ENCODE data around the gene FOXA3.
A peak's percentile ranks its signal among the peaks of the same experiment; 100 is the strongest.
"Not testable (repeated sequence)": the region's sequence is repeated elsewhere in the genome, so short reads cannot be mapped to it uniquely, and the experiment has no call there.

FOXA3 gene

DNA sequence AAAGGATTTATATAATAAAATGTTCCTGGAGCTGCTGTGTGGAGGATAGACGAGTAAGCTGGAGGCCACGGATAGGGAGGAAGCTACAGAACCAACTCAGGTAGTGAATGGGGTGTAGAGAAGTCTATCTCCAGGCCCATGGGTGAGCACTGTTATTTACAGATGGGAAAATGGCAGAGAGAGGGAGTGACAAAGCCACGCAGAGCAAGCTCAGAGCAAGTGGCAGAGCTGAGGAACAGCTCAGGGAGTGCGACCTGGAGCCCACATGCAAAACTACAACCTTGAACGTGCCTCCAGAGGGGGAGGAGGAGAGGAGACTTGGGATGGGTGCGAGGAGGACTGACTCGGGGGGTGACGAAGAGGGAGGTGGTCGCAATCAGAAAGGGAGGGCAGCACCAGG, 35.6 kb upstream of the FOXA3 start:
- no peak for DNase-seq (ENCODE audit: low read depth, low spot score)

DNA sequence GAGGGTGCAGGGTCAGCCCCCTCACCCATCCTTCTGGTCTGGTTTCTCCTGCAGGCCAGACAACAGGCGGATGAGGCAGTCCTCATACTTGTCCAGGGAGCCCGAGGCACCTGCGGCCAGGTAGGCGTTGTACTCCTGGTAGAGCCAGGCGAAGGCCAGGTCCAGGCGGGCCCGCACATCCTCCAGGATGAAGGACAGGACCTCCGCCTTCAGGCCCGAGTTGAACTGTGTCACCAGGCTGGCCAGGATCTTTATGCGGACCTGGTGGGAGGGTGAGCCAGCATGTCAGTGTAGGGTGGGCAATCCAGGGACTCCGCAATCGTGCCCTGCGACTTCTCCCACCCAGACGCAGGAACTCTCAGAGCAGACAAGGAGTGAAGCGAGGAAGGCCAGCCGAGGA, 35.2 kb upstream of the FOXA3 start:
- DNase-seq (ENCODE audit: low read depth, low spot score), result no peak

DNA sequence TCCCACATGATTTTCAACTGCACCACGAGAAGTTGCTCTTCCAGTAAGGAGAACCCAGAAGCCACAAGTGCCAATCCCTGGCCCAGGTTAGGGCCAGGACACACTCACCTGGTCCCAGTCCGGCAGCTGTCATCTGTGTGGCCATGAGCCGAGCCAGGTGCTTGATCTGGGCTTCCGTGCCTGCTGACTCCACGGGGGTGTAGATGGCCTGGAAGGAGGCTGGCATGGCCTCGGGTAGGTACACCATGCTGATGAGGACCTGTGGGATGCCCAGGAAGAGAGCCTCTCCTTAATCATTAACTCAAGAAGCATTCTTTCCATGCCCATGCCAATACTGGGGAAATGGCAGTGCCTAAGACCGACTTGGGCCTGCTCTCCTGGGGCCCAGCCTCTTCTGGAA, 29.2 kb upstream of the FOXA3 start:
- DNase-seq (ENCODE audit: low read depth, low spot score), result no peak

DNA sequence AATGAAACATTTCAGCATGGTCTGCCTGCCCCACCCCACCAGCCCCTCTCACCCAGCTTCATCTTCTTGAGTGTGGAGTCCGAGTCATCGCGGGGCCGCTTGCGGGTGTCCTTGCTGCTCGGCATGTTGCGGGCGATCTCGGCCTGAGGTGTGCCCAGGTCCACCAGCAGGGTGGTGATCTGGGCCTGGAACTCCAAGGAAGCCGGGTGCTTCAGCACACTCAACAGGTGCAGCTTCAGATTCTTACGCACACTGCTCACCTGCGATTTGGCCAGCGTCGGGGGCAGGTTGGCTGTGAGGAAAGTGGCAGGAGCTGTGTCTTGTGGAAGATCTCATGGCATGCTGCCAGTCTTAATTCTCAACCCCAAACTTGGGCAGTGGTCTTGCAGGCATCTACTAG, 21.9 kb upstream of the FOXA3 start:
- no peak for DNase-seq (ENCODE audit: low read depth, low spot score)

DNA sequence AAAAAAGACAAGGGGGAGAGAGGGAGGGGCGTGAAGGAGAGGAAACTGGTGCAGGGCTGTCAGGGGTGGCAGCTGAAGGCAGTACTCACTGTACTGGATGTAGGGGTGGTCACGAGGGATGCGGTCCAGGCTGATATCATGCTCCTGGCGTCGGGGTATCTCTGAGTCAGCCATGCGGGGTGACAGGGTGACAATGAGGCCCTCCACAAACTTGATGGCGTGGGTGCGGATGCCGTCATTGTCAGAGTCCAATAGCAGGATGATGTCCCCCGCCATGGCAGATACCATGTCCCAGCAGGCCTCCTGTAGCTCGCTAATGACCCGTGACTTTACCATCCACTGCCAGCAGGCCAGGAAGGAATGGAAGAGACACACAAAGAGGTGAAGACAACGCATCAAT, 16.5 kb upstream of the FOXA3 start:
- no peak for DNase-seq (ENCODE audit: low read depth, low spot score)

DNA sequence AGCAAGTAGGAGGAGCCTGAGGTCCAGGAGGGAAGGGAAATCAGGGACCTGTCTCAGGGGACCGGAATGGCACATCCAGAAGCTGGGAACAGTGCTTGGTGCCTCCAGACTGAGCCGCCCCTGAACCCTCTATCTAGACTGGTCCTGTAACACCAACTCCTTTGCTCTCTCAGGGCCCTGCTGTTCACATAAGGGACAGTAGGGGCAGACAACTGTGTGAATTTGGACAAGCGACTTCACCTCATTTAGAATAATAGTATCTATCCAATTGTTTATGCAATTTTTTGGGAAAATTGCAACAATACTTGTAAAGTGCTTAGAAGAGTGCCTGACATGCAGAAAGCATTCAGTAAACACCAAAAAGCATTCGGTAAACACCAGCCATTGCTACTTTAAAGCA, 15.2 kb upstream of the FOXA3 start:
- no peak for DNase-seq (ENCODE audit: low read depth, low spot score)

DNA sequence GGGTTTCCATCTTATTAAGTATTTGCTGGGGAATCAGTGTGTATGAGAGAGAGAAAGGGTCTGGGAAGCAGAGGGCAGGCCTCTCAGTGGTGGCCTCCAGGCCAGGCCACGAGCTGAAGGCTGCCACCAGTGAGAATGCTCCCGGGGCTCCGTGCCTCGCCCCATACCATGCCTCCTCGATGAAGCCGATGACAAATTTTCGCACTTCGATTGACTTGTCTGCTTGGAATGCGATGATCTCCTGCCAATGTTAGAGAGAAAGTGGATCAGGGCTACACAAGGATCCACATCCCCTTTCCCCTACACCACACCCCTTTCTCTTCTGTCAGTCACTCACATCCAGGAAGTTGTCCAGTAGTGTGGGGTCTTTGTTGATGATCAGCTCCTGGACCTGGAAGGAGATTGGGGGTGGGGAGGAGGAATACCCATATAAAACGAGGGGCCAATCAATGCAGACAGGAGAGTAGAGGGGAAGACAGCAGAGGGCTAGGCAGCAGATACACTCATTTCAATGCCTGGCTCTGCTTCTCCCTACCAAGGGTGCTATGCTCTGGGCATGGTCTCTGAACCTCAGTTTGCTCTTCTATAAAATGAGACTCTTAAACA, 11.9 kb upstream of the FOXA3 start:
- no peak for DNase-seq (ENCODE audit: low read depth, low spot score)

DNA sequence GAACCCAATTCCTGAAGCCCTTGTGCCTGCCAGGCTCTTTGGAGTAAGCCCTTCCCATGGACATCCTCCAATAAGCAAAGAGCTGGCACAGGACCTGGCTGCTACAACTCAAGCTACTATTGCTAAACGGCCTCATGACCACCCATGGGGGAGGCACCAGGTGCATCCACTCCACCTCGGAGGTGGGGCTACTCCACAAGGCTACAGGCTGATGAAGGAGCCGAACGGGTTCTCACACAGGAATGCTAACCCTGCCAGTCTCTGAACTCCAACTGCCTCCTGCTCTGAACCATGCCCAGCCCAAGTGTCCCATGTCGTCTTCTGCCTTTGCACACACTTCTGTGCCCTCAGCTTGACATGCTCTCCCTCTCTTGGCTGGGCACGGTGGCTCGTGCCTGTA, 11.1 kb upstream of the FOXA3 start:
- DNase-seq (ENCODE audit: low read depth, low spot score), result no peak

DNA sequence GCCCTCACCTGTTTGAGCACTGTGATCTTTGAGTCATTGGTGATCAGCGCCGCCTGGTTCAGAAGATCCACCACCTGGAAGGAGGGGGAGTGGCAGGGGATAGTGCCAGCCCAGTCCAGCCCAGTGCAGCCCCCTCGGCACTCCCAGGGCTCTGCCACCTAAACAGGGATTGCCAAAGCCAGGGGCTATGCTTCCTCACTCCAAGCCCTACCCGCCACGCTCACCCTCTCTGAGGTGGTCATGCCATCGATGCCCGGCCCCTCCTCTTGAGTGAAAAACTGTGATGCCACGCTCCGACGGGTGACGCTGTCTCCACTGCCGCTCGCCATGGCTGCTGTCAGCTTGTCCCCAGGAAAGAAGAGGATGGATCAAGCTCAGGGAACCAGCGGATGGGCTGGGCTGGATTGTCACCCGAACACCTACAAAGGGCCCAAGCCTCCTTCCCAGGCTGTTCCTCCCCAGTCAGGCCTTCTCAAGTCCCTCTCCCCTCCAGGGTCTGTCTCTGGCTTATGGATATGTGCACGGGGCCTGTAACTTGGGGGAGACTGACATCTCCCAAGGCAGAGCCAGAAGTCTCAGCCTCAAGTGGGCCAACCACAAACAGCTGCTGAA, 9.9 kb upstream of the FOXA3 start:
- DNase-seq (ENCODE audit: low read depth, low spot score), result no peak

DNA sequence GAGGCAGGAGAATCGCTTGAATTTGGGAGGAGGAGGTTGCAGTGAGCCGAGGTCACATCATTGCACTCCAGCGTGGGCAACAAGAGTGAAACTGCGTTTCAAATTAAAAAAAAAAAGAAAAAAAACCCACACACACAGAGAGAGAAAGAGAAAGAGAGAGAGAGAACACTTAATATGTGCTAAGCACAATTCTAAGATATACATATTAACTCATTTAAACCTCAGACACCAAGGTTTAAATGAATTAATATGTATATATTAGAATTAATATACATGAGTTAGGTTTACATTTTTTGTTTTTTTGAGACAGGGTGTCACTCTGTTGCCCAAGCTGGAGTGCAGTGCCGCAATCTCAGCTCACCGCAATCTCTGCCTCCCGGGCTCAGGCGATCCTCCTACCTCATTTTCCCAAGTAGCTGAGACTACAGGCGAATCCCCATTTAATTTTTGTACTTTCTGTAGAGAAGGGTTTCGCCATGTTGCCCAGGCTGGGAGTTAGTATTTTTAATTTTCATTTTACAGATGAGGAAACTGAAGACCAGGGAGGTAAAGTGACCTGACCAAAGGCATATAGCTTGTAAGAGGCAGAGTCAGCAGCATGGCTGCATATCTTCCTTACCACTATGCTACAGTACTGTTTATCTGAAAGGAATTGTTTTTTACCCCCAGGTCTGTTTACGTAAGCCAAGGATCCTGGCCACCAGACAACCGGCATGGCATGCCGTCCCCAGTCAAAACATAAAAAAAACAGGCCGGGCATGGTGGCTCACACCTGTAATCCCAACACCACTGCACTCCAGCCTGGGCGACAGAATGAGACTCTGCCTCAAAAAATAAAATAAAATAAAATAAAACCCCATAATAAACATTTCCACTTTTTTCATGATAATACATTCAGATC, 3.5 kb upstream of the FOXA3 start:
- DNase-seq (ENCODE audit: low read depth, low spot score), result no peak

DNA sequence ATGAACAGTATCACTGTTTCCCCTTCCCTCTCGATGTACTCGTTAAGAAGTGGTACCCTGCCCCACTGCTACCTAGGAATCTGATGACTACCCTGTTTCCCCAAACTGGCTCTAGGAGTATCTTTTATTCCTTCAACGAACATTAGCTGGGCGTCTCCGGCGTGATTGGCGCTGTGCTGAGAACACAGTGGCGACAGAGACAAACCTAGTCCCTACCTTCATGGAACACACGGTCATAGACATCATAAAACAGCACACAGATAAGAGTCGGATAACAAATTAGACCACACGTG, 1.9 kb upstream of the FOXA3 start:
- DNase-seq (ENCODE audit: low read depth, low spot score), result no peak

DNA sequence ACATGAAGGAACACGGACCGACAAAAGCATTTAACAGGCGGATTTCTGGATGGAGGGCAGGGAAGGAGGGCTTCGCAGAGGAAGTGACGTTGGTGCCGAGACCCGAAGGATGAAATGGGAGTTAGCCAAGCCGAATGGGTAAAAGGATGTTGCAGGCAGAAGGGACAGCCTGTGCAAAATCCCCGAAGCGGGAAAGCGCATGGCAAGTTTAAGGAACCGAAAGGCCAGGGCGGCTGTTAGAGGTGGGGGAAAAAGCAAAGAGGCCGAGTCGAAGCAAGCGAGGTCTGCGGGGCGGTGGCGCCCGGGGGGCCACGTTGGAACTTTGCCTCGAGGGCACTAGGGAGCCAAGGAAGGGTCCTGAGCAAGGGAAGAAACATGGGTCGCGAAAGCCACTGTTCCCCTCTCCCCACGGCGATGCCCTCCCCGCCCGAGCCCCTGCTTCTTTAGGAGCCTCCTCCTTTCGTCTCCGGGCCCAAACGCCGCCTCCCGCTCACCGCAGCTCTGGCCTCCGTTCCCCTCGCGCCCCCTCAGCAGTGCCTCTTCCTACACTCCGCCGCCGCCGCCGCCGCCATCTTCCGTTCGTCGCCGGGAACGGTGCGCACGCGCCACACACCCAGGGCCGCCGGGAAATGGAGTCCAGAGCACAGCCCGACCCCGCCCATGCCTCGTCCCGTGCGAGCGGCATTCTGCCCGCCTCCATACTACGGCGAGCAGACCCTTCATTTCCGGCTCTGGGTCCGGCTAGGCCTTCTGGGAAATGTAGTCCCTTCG, 1.4 kb upstream of the FOXA3 start, which contains the start of gene SYMPK:
Gene SYMPK, minus strand, starts transcription at position 584 of the 771 bp plus-strand sequence. CDS start 8,652 bp downstream, outside the sequence.
- DNase-seq (ENCODE audit: low read depth, low spot score), result peak; percentile 93

DNA sequence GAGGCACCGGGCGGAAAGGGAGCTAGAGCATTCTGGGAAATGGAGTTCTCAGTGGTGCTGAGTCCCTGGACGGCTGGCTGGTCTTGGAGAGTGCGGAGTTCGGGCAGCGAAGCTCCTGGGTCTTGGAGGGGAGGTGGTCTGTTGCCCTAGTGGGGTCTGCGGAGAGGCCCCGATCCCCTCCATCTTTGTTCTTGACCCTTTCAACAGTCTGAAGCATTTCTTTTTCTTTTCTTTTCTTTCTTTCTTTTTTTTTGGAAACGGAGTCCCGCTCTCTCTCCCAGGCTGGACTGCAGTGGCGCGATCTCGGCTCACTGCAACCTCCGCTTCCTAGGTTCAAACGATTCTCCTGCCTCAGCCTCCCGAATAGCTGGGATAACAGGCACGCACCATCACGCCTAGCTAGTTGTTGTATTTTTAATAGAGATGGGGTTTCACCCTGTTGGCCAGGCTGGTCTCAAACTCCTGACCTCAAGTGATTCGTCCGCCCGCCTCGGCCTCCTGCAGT, 739 bp upstream of the FOXA3 start:
- DNase-seq (ENCODE audit: low read depth, low spot score), result no peak

DNA sequence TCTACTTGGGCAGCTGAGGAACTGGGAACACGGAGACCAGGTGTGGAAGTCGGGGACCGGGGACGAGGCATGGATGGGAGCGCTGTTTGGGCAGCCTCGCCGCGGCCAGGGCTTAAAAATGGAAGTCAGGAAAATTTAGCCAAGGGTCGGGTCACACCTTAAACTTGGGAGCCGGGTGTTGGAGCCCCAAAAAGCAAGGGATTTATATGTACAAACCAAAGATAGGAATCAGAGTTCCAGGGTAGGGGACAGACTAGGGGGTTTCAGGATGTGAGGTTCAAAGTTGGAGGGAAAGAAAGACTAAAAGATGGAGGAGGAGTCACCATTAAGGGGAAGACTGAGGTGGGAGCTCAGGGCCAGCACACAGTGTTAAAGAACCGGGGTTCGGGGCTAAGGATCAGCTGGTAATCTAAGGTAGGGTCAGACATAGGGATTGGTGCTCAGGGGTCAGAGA, 530 bp downstream of the FOXA3 start:
- no peak for DNase-seq (ENCODE audit: low read depth, low spot score)

DNA sequence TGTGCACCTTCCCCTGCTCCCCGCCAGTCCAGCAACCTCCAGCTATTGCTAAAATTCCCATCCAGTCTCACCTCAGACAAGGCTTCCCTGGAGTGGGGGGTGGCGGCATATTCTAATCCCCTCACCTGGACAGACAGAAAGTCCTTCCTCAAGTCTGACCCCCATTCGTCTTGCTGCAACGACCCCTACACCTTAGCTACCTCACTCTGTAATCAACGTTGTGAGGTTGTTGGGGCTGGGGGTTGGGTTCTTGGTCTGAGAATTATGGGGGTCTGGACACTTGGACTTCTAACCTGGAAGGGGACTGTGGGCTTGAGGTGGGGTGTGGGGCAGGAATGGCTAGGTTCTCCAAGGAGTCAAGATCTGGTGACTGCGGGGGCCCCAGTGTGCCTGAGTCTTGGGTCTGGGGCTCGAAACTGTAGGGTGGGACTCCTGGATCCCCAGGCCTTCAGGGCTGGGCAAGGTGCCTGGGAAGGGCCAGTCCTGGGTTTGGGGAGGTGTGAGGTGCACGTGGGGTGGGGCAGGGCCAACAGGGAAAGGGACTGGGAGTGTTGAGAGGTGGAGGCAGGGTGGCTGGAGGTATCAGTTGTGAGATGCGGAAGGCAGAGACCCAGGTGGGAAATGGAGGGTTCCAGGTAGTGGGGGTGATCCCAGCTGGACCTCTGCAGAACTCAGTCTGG, 1.3 kb downstream of the FOXA3 start:
- no peak for DNase-seq (ENCODE audit: low read depth, low spot score)

DNA sequence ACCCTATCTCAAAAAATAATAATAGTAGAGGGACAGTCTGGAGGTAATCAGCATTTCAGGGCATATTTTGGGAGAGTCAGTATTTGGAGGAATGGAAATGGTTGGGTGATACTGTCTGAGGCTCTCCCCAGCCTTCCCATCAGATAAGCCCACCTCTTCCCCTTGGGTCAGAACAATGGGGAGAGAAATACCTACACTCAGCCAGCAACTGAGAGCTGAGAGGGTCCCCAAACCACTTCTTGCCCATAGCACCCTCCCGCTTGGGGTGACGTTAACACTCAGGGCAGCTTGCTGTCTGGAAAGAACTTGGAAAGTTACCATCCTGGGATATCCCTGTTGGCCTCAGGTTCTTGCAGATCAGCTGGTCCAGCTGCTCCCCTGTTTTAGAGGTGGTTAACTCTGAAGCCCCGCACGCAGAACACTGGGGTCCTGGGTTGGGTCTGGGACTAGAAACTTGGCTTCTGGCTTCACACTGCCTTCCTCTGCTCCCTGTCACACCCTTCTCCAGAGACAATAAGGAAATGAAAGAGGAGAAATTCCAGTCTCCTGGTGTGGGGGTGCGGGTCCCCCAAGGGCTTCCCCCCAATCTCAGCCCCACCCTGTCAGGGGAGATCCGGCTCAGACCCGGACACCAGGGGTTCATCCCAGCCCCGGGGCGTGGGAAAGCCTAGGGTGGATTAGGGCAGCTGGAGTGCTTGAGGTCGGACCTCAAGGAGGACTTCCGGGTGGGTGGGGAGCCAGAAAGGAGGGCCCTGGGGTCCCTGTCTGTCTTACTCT, 2.5 kb downstream of the FOXA3 start:
- no peak for DNase-seq (ENCODE audit: low read depth, low spot score)

DNA sequence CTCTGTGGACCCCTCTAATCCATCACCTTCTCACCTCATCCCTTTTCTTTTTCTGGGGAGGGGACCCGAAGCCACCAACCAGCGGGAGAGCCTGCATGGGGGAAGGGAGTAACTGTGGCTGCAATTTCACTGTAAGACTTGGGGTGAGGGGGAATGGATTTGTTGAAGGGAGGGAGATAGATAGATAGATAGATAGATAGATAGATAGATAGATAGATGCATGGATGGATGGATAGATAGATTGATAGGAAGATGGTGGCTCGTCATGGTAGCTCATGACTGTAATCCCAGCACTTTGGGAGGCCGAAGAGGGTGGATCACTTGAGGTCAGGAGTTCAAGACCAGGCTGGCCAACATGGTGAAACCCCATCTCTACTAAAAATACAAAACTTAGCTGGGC, 3.1 kb downstream of the FOXA3 start:
- DNase-seq (ENCODE audit: low read depth, low spot score), result not testable (repeated sequence)

DNA sequence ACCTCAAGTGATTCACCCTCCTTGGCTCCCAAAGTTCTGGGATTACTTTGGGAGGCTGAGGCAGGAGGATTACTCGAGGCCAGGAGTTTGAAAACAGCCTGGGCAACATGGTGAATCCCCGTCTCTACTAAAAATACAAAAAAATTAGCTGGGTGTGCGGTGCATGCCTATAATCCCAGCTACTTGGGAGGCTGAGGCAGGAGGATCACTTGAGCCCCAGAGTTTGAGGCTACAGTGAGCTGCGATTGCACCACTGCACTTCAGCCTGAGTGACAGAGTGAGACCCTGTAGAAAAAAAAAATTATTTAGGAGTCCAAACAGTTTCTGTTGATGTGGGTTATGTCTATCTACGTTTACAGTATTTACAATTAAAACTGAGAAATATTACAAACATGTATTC, 6.7 kb downstream of the FOXA3 start:
- DNase-seq (ENCODE audit: low read depth, low spot score), result no peak

DNA sequence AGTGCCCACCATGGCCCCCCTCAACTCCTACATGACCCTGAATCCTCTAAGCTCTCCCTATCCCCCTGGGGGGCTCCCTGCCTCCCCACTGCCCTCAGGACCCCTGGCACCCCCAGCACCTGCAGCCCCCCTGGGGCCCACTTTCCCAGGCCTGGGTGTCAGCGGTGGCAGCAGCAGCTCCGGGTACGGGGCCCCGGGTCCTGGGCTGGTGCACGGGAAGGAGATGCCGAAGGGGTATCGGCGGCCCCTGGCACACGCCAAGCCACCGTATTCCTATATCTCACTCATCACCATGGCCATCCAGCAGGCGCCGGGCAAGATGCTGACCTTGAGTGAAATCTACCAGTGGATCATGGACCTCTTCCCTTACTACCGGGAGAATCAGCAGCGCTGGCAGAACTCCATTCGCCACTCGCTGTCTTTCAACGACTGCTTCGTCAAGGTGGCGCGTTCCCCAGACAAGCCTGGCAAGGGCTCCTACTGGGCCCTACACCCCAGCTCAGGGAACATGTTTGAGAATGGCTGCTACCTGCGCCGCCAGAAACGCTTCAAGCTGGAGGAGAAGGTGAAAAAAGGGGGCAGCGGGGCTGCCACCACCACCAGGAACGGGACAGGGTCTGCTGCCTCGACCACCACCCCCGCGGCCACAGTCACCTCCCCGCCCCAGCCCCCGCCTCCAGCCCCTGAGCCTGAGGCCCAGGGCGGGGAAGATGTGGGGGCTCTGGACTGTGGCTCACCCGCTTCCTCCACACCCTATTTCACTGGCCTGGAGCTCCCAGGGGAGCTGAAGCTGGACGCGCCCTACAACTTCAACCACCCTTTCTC, 8.2 kb downstream of the FOXA3 start:
- no peak for DNase-seq (ENCODE audit: low read depth, low spot score)
